ENCODE results near the gene TXNL4A.

The TXNL4A gene

DNA sequence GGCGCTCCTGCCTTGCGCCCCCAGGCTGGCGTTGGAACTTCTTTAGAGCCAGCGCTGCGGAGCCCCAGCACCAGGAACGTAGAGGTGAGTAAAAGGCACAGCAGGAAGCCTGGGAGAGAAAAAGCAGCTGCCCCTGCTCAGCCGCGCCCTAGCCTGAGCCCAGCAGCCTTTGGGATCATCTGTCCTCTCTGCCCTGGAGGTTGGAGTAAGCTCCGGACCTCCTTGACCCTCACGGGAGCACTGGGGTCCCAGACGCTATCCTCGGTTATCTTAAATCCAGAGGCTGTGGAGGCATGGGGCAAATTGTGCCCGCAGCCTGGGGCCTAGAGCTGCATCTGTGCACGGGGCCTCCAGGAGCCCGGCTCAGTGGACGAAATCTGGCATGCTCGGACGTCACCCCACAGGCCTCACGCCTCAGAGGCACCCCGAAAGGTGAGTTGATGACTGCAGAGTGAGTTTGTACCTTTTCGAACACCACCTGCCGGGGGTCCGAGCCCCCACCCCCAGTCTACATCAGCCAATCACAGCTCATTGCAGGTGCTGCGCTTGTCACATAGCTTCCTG lies 35.3 kb downstream of the TXNL4A start:
- 27% methylated on average over 24 of the region's 24 CpGs for whole genome bisulfite sequencing

DNA sequence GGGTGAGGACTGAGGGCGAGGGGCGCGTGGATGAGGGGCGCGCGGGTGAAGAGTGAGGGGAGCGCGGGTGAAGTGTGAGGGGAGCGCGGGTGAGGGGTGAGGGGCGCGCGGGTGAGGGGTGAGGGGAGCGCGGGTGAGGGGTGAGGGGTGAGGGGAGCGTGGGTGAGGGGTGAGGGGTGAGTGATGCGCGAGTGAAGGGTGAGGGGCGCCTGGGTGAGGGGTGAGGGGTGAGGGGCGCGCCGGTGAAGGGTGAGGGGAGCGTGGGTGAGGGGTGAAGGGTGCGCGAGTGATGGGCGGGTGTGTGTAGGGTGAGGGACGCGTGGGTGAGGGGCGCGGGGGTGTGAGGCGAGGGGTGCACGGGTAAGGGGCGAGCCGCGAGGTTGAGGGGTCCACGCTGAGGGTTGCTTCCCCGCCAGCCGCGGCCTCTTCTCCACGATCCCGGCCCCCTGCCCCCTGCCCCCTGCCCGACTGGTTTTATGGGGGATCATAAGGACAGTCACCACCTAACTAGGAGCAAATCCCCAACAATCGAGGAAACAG lies 35.8 kb downstream of the TXNL4A start:
- 7% methylated on average over 41 of the region's 43 CpGs for WGBS
- H3K9ac ChIP-seq (ENCODE audit: low read depth, low read length), result no peak overlapping the region
- no peaks in the 10 kb centered on the region for H3K36me3 ChIP-seq (ENCODE audit: insufficient read depth, low read length)
- no peaks in the 10 kb centered on the region for H3K9me3 ChIP-seq (ENCODE audit: insufficient read depth, low read depth, low read length)
- H3K4me1 ChIP-seq (ENCODE audit: insufficient read depth, low read length), result no peaks in the 10 kb centered on the region; the same call in 1 of the 2 replicates
- peak overlapping the region; percentile 62 for H3K4me3 ChIP-seq (ENCODE audit: low read length)
- no peak overlapping the region for H3K27ac ChIP-seq (ENCODE audit: low read depth, low read length)
- H3K27me3 ChIP-seq (ENCODE audit: insufficient read depth, low read length), result peaks cover 63% of the 10 kb centered on the region

More for the DNA sequence above, 35.3 kb downstream of the TXNL4A start:
- Histone ChIP-seq H3K27ac (ENCODE audit: low read depth, low read length) (no peak overlapping the region), H3K4me1 (ENCODE audit: insufficient read depth, low read length) (no peaks in the 10 kb centered on the region; the same call in 1 of the 2 replicates), H3K27me3 (ENCODE audit: insufficient read depth, low read length) (peaks cover 63% of the 10 kb centered on the region), H3K36me3 (ENCODE audit: insufficient read depth, low read length) (no peaks in the 10 kb centered on the region), H3K9ac (ENCODE audit: low read depth, low read length) (no peak overlapping the region), H3K4me3 (ENCODE audit: low read length) (peak overlapping the region; percentile 33), H3K9me3 (ENCODE audit: insufficient read depth, low read depth, low read length) (no peaks in the 10 kb centered on the region)

DNA sequence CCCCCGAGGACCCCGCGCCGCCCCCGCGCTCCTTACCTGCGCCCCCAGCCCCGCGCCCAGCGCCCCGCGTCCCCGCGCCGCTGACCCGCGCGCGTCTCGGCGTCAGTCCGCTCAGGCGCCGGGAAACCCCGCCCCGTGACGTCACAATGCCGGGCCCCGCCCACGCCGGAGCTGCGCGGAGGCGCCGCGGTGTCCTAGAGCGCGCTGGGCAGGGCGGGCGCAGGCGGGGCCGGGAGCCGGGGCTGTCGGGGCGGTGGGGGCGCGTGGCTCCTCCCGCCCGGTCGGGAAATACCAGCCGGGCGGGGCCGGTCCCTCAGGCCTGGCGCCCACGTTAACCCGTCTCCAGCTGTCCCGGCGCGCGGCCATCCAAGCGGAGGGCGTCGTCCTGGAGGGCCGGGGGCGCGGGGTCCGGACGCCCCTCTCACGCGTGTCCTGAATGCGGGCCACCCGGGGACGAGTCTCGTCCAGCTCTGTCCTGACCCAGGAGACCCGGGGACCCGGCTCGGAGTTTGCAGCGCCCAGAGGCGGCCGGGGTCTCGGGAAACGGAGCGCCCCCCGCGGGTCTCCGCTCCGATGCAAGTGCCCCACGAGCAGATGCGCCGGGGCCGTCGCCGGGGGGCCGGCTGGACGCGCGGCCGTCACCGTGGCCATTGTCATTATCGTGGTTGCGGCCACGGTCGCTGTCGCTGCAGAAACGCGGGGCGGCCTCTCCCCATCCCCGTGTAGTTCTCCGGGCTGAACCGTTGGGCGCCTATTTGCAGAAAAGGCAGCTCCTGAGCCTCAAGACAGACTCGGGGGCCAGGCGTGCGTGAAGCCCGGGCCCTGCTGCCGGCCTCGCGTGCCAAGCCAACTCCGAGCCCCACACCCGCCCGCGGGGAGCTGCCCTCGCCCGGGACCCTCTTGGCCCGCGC lies 36.6 kb downstream of the TXNL4A start, which contains the start of gene SLC66A2:
SLC66A2 (minus strand) TSS at position 109 of the 911 bp plus-strand sequence. CDS start 727 bp downstream, outside the sequence.
- Histone ChIP-seq H3K36me3 (ENCODE audit: insufficient read depth, low read length) (no peaks in the 10 kb centered on the region), H3K9ac (ENCODE audit: low read depth, low read length) (no peak within 1 kb of the TSS), H3K4me3 (ENCODE audit: low read length) (peak within 1 kb of the TSS; percentile 62), H3K27me3 (ENCODE audit: insufficient read depth, low read length) (peaks cover 63% of the 10 kb centered on the region), H3K4me1 (ENCODE audit: insufficient read depth, low read length) (no peaks in the 10 kb centered on the region; the same call in 1 of the 2 replicates), H3K27ac (ENCODE audit: low read depth, low read length) (no peak within 1 kb of the TSS), H3K9me3 (ENCODE audit: insufficient read depth, low read depth, low read length) (no peaks in the 10 kb centered on the region)
- WGBS, result under 1% methylated on average over 126 of the region's 126 CpGs

DNA sequence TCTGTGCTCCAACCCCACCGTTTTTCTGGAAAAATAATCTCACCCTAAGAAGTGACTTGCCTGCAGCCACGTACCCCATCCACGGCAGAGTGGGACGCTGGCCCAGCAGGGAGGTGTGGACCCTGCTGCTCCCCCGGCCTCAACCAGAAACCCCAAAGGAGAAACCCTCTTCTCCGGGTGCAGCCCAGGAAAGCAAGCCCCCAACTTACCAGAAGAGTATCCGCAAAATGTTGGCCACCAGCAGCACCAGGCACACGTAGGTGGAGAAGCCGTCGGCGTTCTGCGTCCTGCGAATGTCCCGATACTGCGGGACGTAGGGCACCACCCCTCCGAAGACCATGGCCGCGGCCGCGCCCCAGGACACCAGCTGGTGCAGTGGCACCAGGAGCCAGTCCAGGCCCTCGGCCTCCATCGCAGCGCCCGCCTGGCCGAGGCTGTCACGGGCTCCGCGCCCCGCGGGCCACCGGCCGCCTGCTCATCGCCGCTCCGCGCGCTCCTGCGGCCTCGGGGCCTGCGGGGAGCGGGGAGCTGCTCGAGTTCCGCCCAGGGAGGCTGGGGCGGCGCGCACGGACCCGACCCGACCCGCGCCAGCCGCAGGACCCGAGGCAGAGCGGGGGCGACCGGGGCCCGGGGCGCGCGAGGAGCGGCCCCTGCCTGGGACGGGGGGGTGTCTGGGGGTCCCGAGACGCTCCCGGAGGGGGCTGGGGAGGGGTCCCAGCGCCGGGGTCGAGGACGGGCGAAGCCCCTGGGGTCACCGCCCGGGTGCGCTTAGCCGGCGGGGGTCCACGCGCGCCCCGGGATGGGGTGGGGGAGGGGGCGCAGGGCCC lies 37.6 kb downstream of the TXNL4A start:
- H3K27ac ChIP-seq (ENCODE audit: low read depth, low read length), result no peak overlapping the region
- WGBS, result 7% methylated on average over 80 of the region's 81 CpGs
- peak overlapping the region; percentile 62 for H3K4me3 ChIP-seq (ENCODE audit: low read length)
- H3K36me3 ChIP-seq (ENCODE audit: insufficient read depth, low read length), result no peaks in the 10 kb centered on the region
- H3K9me3 ChIP-seq (ENCODE audit: insufficient read depth, low read depth, low read length), result no peaks in the 10 kb centered on the region
- H3K9ac ChIP-seq (ENCODE audit: low read depth, low read length), result no peak overlapping the region
- H3K27me3 ChIP-seq (ENCODE audit: insufficient read depth, low read length), result peaks cover 54% of the 10 kb centered on the region
- no peaks in the 10 kb centered on the region; the same call in 1 of the 2 replicates for H3K4me1 ChIP-seq (ENCODE audit: insufficient read depth, low read length)

- Histone ChIP-seq H3K36me3 (ENCODE audit: insufficient read depth, low read length) (no peaks in the 10 kb centered on the region), H3K27me3 (ENCODE audit: insufficient read depth, low read length) (peaks cover 46% of the 10 kb centered on the region), H3K9ac (ENCODE audit: low read depth, low read length) (no peak overlapping the region), H3K4me1 (ENCODE audit: insufficient read depth, low read length) (no peaks in the 10 kb centered on the region; the same call in 1 of the 2 replicates), H3K9me3 (ENCODE audit: insufficient read depth, low read depth, low read length) (no peaks in the 10 kb centered on the region), H3K4me3 (ENCODE audit: low read length) (peak overlapping the region; percentile 62), H3K27ac (ENCODE audit: low read depth, low read length) (no peak overlapping the region)
- WGBS, result 86% methylated on average over 11 of the region's 12 CpGs
These were observed 38.5 kb downstream of the TXNL4A start for GRCh38 chr18:79949697-79950487.

- no peaks in the 10 kb centered on the region for H3K9me3 ChIP-seq (ENCODE audit: insufficient read depth, low read depth, low read length)
- H3K4me3 ChIP-seq (ENCODE audit: low read length), result no peak overlapping the region
- peaks cover 36% of the 10 kb centered on the region for H3K27me3 ChIP-seq (ENCODE audit: insufficient read depth, low read length)
- H3K36me3 ChIP-seq (ENCODE audit: insufficient read depth, low read length), result no peaks in the 10 kb centered on the region
- no peak overlapping the region for H3K27ac ChIP-seq (ENCODE audit: low read depth, low read length)
- no peak overlapping the region for H3K9ac ChIP-seq (ENCODE audit: low read depth, low read length)
- H3K4me1 ChIP-seq (ENCODE audit: insufficient read depth, low read length), result no peaks in the 10 kb centered on the region
- WGBS, result 89% methylated on average over 23 of the region's 23 CpGs
These were observed 39.5 kb downstream of the TXNL4A start for GRCh38 chr18:79948719-79949411.

GRCh38 chr18:79947881-79948610 lies 40.3 kb downstream of the TXNL4A start:
- Histone ChIP-seq H3K36me3 (ENCODE audit: insufficient read depth, low read length) (no peaks in the 10 kb centered on the region), H3K4me1 (ENCODE audit: insufficient read depth, low read length) (no peaks in the 10 kb centered on the region), H3K27me3 (ENCODE audit: insufficient read depth, low read length) (peaks cover 28% of the 10 kb centered on the region), H3K4me3 (ENCODE audit: low read length) (no peak overlapping the region), H3K9me3 (ENCODE audit: insufficient read depth, low read depth, low read length) (no peaks in the 10 kb centered on the region), H3K27ac (ENCODE audit: low read depth, low read length) (no peak overlapping the region), H3K9ac (ENCODE audit: low read depth, low read length) (no peak overlapping the region)
- WGBS, result 94% methylated on average over 13 of the region's 15 CpGs

GRCh38 chr18:79947054-79947755 lies 41.2 kb downstream of the TXNL4A start:
- Histone ChIP-seq H3K9ac (ENCODE audit: low read depth, low read length) (no peak overlapping the region), H3K27me3 (ENCODE audit: insufficient read depth, low read length) (peaks cover 19% of the 10 kb centered on the region), H3K9me3 (ENCODE audit: insufficient read depth, low read depth, low read length) (no peaks in the 10 kb centered on the region), H3K36me3 (ENCODE audit: insufficient read depth, low read length) (0 out of 2 replicates have a peak, but pooled peaks cover 4% of the 10 kb centered on the region), H3K4me3 (ENCODE audit: low read length) (no peak overlapping the region), H3K27ac (ENCODE audit: low read depth, low read length) (no peak overlapping the region), H3K4me1 (ENCODE audit: insufficient read depth, low read length) (no peaks in the 10 kb centered on the region)
- 90% methylated on average over 12 of the region's 14 CpGs for WGBS

Measured in HUES64 (cell line).